Measurements from ENCODE around the gene CSHL1.
"Not testable (repeated sequence)": the region's sequence is repeated elsewhere in the genome, so short reads cannot be mapped to it uniquely, and the experiment has no call there.

- TF ChIP-seq EZH2 (IDR thresholded peaks at IDR 0.05; ENCODE audit: borderline replicate concordance, low read length); CTCF (conservative IDR thresholded peaks at IDR 0.05 in 1 of 2, IDR thresholded peaks at IDR 0.05 in 1 of 2; ENCODE audit: extremely low read depth in 1 of 2, insufficient read depth in 1 of 2, low read depth in 1 of 2, low read length in 2 of 2): not testable (repeated sequence)
Observed at GRCh38 chr17:63871646-63872365, 39.3 kb downstream of the CSHL1 start.
